Forelimb muscle (tissue), 1 donor: ENCODE data around the gene TMEM88. TPM values are rescaled to one million over a fixed set of nuclear protein-coding genes. Genes with fewer than 3 reads are reported as not detected.

Experiments
- DNase-seq: peaks from one replicate; pipeline ENCODE4 v3.0.0-alpha.2; 2013; ENCODE audit warnings: low read depth
- polyA plus RNA-seq: library from polyadenylated mRNA; unstranded; fragments of 120-200 nt; gene quantifications from one replicate; pipeline ENCODE4 v1.2.1, GENCODE V29; 2013; ENCODE audit not compliant: insufficient read length

TMEM88 gene
- polyA plus RNA-seq, 1 donor: 23.0 TPM

- no peak for DNase-seq
Observed at GRCh38 chr17:7843536-7844291, 11.2 kb upstream of the TMEM88 start.

- DNase-seq: no peak
Observed at GRCh38 chr17:7844292-7845154, 10.3 kb upstream of the TMEM88 start.

- DNase-seq: no peak
Observed at GRCh38 chr17:7845359-7846062, 9.4 kb upstream of the TMEM88 start.

- no peak for DNase-seq
Observed at GRCh38 chr17:7846063-7846735, 8.7 kb upstream of the TMEM88 start.

GRCh38 chr17:7846765-7847661, 7.9 kb upstream of the TMEM88 start:
- DNase-seq: no peak

GRCh38 chr17:7848131-7848579, 6.7 kb upstream of the TMEM88 start:
- DNase-seq: no peak

GRCh38 chr17:7848739-7849129, 6.1 kb upstream of the TMEM88 start:
- no peak for DNase-seq

GRCh38 chr17:7849130-7849750, 5.6 kb upstream of the TMEM88 start:
- DNase-seq: no peak

GRCh38 chr17:7849751-7850504, 4.9 kb upstream of the TMEM88 start:
- DNase-seq: no peak

- DNase-seq: no peak
Observed at GRCh38 chr17:7850701-7851437, 4.0 kb upstream of the TMEM88 start.

GRCh38 chr17:7851438-7852261, 3.2 kb upstream of the TMEM88 start:
- no peak for DNase-seq

GRCh38 chr17:7852262-7852670, 2.6 kb upstream of the TMEM88 start:
- no peak for DNase-seq

- DNase-seq: no peak
Observed at GRCh38 chr17:7852919-7853690, 1.8 kb upstream of the TMEM88 start.

- no peak for DNase-seq
Observed at GRCh38 chr17:7853691-7854038, 1.2 kb upstream of the TMEM88 start.

- DNase-seq: no peak
Observed at GRCh38 chr17:7854078-7854777, 638 bp upstream of the TMEM88 start.

- DNase-seq: no peak
Observed at GRCh38 chr17:7855660-7856010, 769 bp downstream of the TMEM88 start.
